A549 treated with AZD2906 at 1 μM for 4 hours (cell line): ENCODE measurements around the gene OOSP4B. TPM values are rescaled to one million over a fixed set of nuclear protein-coding genes. Genes with fewer than 3 reads are reported as not detected.

Experiments
- total RNA-seq: library from RNA; stranded (reverse); fragments of 200-300 nt; extraction: Qiagen RNA extraction; gene quantifications from 5 replicates; pipeline ENCODE4 v1.2.3, GENCODE V29; 2022

Gene OOSP4B
- total RNA-seq: not detected in 5 replicates

DNA sequence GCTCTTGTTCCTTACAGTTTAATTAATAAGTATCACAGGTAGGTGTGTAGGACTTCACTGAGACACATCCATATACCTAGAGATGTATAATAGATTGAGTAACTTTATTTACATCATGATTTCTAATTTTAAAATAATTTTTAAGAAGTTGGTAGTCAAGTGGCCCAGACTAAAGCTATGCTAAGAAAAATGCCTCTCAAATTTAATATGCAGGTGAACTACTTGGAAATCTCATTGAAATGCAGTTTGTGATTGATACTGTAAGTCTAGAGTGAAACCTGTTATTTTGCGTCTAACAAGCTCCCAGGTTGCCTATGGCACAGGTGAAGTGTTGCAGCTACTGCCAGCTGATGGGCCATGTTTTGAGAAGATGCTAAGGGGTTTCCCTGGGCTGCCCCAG is at the start of gene OOSP4B:
TSS of gene OOSP4B (plus strand) at position 301 of the 400 bp plus-strand sequence.

DNA sequence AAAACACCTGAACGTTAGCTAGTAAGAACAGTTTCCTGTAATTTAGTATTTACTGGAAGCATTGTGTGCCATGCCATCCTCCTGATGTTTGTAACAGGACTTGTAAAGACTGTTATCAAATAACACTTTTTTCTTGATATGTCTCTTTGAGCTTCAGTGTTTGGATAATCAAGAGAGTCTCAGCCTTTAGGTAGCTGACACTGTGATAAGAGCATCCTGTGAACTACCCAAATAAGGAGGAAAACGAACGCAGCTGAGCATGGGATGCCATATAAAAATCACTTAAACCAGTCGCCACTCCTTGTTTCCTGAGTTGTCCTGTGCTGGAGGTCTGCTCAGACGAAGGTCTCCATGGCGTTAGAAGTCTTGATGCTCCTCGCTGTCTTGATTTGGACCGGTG is 23.1 kb downstream of the OOSP4B start, which contains the start of gene OOSP2:
TSS of gene OOSP2 (plus strand) at position 301 of the 400 bp plus-strand sequence. CDS start at position 352, 51 bp downstream.

GRCh38 chr11:60056349-60056969 is 39.5 kb downstream of the OOSP4B start, which contains the start of gene MS4A3:
TSS of gene MS4A3 (plus strand) at chr11:60056665. CDS start at chr11:60061161, 4,496 bp downstream.

Other genes starting within 250 kb of the OOSP4B start
- gene MRPL16, start 206.4 kb upstream of the OOSP4B start, total RNA-seq: 63.0 to 66.2 TPM (median 65.1 TPM) in 5 replicates
- gene CBLIF, start 171.7 kb upstream of the OOSP4B start, total RNA-seq: not detected in 5 replicates
- gene TCN1, start 150.7 kb upstream of the OOSP4B start, total RNA-seq: 0.24 to 0.63 TPM (median 0.25 TPM) in 5 replicates
- 0.11 TPM in 1 of 5 replicates, not detected in the others for gene OOSP3, start 138.4 kb upstream of the OOSP4B start, total RNA-seq
- not detected in 5 replicates for gene OOSP1, start 78.7 kb upstream of the OOSP4B start, total RNA-seq
- not detected in 5 replicates for gene OOSP4A, start 53.1 kb upstream of the OOSP4B start, total RNA-seq
- gene OOSP2, start 23.2 kb downstream of the OOSP4B start, total RNA-seq: not detected in 5 replicates
- gene MS4A3, start 39.5 kb downstream of the OOSP4B start, total RNA-seq: not detected in 5 replicates
- not detected in 5 replicates for gene MS4A2, start 71.5 kb downstream of the OOSP4B start, total RNA-seq
- gene MS4A6A, start 165.9 kb downstream of the OOSP4B start, total RNA-seq: not detected in 5 replicates
- gene MS4A4E, start 226.0 kb downstream of the OOSP4B start, total RNA-seq: not detected in 5 replicates